H1 (cell line): ENCODE results near the gene SNRPE. TPM values are rescaled to one million over a fixed set of nuclear protein-coding genes. Genes with fewer than 3 reads are reported as not detected.

Experiments used
- CTCF ChIA-PET: fragments of 300-600 bp; sonication (Branson Sonifier 250); formaldehyde crosslinking; loops from one replicate; lab custom pipeline; 2021; ENCODE audit not compliant: partially characterized antibody; lab: Charles Lee
- POLR2A ChIA-PET: fragments of 300-600 bp; sonication (Branson Sonifier 250); formaldehyde crosslinking; loops from one replicate; lab custom pipeline; 2021; ENCODE audit warnings: inconsistent platforms; ENCODE audit not compliant: partially characterized antibody; lab: Charles Lee
- DNase-seq, 2 experiments: peaks; one replicate each; pipeline versions ENCODE4 v3.0.0 to v3.0.0-alpha.2; 2010 to 2022; ENCODE audit warnings: low spot score in 2 of 2, low read depth in 1 of 2, mixed read lengths in 1 of 2
- FAIRE-seq: peaks from 2 replicates; lab custom pipeline; 2011; peaks lifted over from hg19 to GRCh38; lab: Jason Lieb, UNC
- H2AFZ ChIP-seq: 2 replicates; pipeline ENCODE4 v1.8.1; 2012; ENCODE audit warnings: low read length, inconsistent platforms
- H2AK5ac ChIP-seq: 2 replicates; pipeline ENCODE4 v1.6.1; 2013; ENCODE audit warnings: low read depth, low read length
- H2BK120ac ChIP-seq: replicated peaks from 2 replicates; pipeline ENCODE3; 2013; ENCODE audit warnings: low read depth, low read length, inconsistent platforms
- H2BK12ac ChIP-seq: 2 replicates; pipeline ENCODE4 v1.6.1; 2013; ENCODE audit warnings: low read depth, low read length
- H2BK15ac ChIP-seq: 2 replicates; pipeline ENCODE4 v1.6.1; 2013; ENCODE audit warnings: low read length
- H2BK20ac ChIP-seq: 2 replicates; pipeline ENCODE4 v1.6.1; 2013; ENCODE audit warnings: low read length
- H2BK5ac ChIP-seq: 2 replicates; pipeline ENCODE4 v1.6.1; 2013; ENCODE audit warnings: low read depth, low read length
- H3K14ac ChIP-seq: 2 replicates; pipeline ENCODE4 v1.6.1; 2013; ENCODE audit warnings: inconsistent platforms; ENCODE audit not compliant: insufficient read length
- H3K18ac ChIP-seq: 2 replicates; pipeline ENCODE4 v1.6.1; 2013; ENCODE audit warnings: low read length; ENCODE audit errors: extremely low read depth
- H3K23ac ChIP-seq: 2 replicates; pipeline ENCODE4 v1.6.1; 2013; ENCODE audit warnings: inconsistent platforms; ENCODE audit not compliant: insufficient read length
- H3K23me2 ChIP-seq: 2 replicates; pipeline ENCODE4 v1.6.1; 2013; ENCODE audit warnings: low read depth, low read length
- H3K27ac ChIP-seq: 2 replicates; pipeline ENCODE4 v1.6.1; 2011; ENCODE audit warnings: low read depth, low read length, inconsistent platforms
- H3K27me3 ChIP-seq, 4 experiments: replicated peaks in 1 of 4; 1 replicate in 1 of 4; 2 replicates in 3 of 4; pipeline versions ENCODE4 v1.6.1 to v1.8.1; 2011 to 2013; ENCODE audit warnings: low read length in 3 of 4, mild to moderate bottlenecking in 3 of 4, inconsistent platforms in 2 of 4, mixed read lengths in 2 of 4, moderate library complexity in 1 of 4; ENCODE audit not compliant: control insufficient read depth in 3 of 4, insufficient read depth in 3 of 4; ENCODE audit errors: extremely low read depth in 1 of 4
- H3K36me3 ChIP-seq, 4 experiments: 2 replicates each; pipeline versions ENCODE4 v1.6.1 to v1.8.1; 2011 to 2013; ENCODE audit warnings: mild to moderate bottlenecking in 4 of 4, low read length in 3 of 4, moderate library complexity in 2 of 4, control low read depth in 1 of 4, inconsistent platforms in 1 of 4; ENCODE audit not compliant: insufficient read depth in 4 of 4, control insufficient read depth in 2 of 4
- H3K4ac ChIP-seq: replicated peaks from 2 replicates; pipeline ENCODE3; 2013; ENCODE audit warnings: low read length, low read depth, mixed read lengths, inconsistent platforms; ENCODE audit not compliant: insufficient read length
- H3K4me1 ChIP-seq, 4 experiments: replicated peaks in 1 of 4; 1 replicate in 1 of 4; 2 replicates in 3 of 4; pipeline versions ENCODE4 v1.6.1 to v1.8.1; 2011 to 2013; ENCODE audit warnings: low read length in 3 of 4, inconsistent platforms in 2 of 4, mixed read lengths in 1 of 4; ENCODE audit not compliant: insufficient read depth in 4 of 4, control insufficient read depth in 3 of 4
- H3K4me2 ChIP-seq, 2 experiments: 2 replicates each; pipeline versions ENCODE4 v1.6.1 to v1.8.1; 2011 to 2013; ENCODE audit warnings: low read depth in 2 of 2, low read length in 2 of 2, control low read depth in 1 of 2, inconsistent platforms in 1 of 2, mild to moderate bottlenecking in 1 of 2; ENCODE audit not compliant: insufficient read depth in 1 of 2
- H3K4me3 ChIP-seq, 4 experiments: fragments of 200-600, 300-600 bp in 1 of 4; sonication (generic), shearing (Covaris generic), sonication (Bioruptor Twin) in 1 of 4; 2 replicates each; pipeline versions ENCODE4 v1.5.1 to v1.8.1; 2011 to 2016; ENCODE audit warnings: low read length in 4 of 4, low read depth in 3 of 4, control low read depth in 2 of 4, inconsistent platforms in 2 of 4, mild to moderate bottlenecking in 2 of 4, mixed read lengths in 1 of 4, moderate library complexity in 1 of 4; ENCODE audit not compliant: insufficient read depth in 2 of 4; ENCODE audit errors: extremely low read depth in 1 of 4
- H3K56ac ChIP-seq: replicated peaks from 2 replicates; pipeline ENCODE3; 2013; ENCODE audit warnings: low read depth, mild to moderate bottlenecking, mixed read lengths, low read length, inconsistent platforms; ENCODE audit not compliant: insufficient read length
- H3K79me1 ChIP-seq: 2 replicates; pipeline ENCODE4 v1.6.1; 2013; ENCODE audit warnings: low read depth, low read length, control low read depth
- H3K79me2 ChIP-seq, 2 experiments: 2 replicates each; pipeline versions ENCODE4 v1.6.1 to v1.8.1; 2012 to 2013; ENCODE audit warnings: low read length in 2 of 2, mild to moderate bottlenecking in 2 of 2, inconsistent platforms in 1 of 2; ENCODE audit not compliant: insufficient read depth in 2 of 2, control insufficient read depth in 1 of 2
- H3K9ac ChIP-seq, 4 experiments: replicated peaks in 1 of 4; 1 replicate in 1 of 4; 2 replicates in 3 of 4; pipeline versions ENCODE4 v1.6.1 to v1.8.1; 2011 to 2013; ENCODE audit warnings: low read depth in 3 of 4, low read length in 3 of 4, control low read depth in 2 of 4, mild to moderate bottlenecking in 2 of 4, moderate library complexity in 2 of 4, inconsistent platforms in 1 of 4; ENCODE audit errors: extremely low read depth in 1 of 4
- H3K9me3 ChIP-seq, 2 experiments: 2 replicates each; pipeline versions ENCODE4 v1.6.1 to v1.8.1; 2012 to 2013; ENCODE audit warnings: mild to moderate bottlenecking in 2 of 2, moderate library complexity in 2 of 2, control low read depth in 1 of 2, inconsistent platforms in 1 of 2, low read depth in 1 of 2, low read length in 1 of 2, mixed read lengths in 1 of 2; ENCODE audit not compliant: insufficient read depth in 2 of 2
- H4K20me1 ChIP-seq, 2 experiments: replicated peaks in 1 of 2; 2 replicates each; pipeline versions ENCODE3 to v1.8.1; 2011 to 2013; ENCODE audit warnings: inconsistent platforms in 2 of 2, low read length in 2 of 2, mild to moderate bottlenecking in 1 of 2; ENCODE audit not compliant: insufficient read depth in 2 of 2, control insufficient read depth in 1 of 2
- H4K5ac ChIP-seq: 2 replicates; pipeline ENCODE4 v1.6.1; 2013; ENCODE audit warnings: low read length, low read depth, mixed read lengths, inconsistent platforms; ENCODE audit not compliant: insufficient read length
- H4K8ac ChIP-seq: 2 replicates; pipeline ENCODE4 v1.8.0; 2013; ENCODE audit warnings: mild to moderate bottlenecking, moderate library complexity, low read length, inconsistent platforms; ENCODE audit not compliant: insufficient read depth; ENCODE audit errors: extremely low read depth
- H4K91ac ChIP-seq: replicated peaks from 2 replicates; pipeline ENCODE3; 2013; ENCODE audit warnings: low read length, mixed read lengths, inconsistent platforms; ENCODE audit not compliant: insufficient read length
- ASH2L ChIP-seq: fragments of 200-600, 300-600 bp; sonication (generic); IDR thresholded peaks from one replicate; pipeline ENCODE4 v1.7.1; 2017; ENCODE audit warnings: low read length
- CBX5 ChIP-seq: fragments of 300-800, 300-1000 bp; sonication (generic); IDR thresholded peaks from 2 replicates; pipeline ENCODE4 v1.7.1; 2016; ENCODE audit warnings: antibody characterized with exemption, low read length, low read depth
- CBX8 ChIP-seq: fragments of 300-800, 300-1000 bp; sonication (generic); IDR thresholded peaks from 2 replicates; pipeline ENCODE4 v1.7.1; 2016; ENCODE audit warnings: low read depth, low read length, borderline replicate concordance
- CHD2 ChIP-seq: IDR thresholded peaks from 2 replicates; pipeline ENCODE4 v1.6.1; 2012; ENCODE audit warnings: low read length, improper control_type of control experiment
- EP300 ChIP-seq, 2 experiments: IDR thresholded peaks; 1 replicate in 1 of 2; 2 replicates in 1 of 2; pipeline ENCODE4 v1.6.1; 2011 to 2012; ENCODE audit warnings: low read depth in 2 of 2, low read length in 2 of 2, mild to moderate bottlenecking in 2 of 2, borderline replicate concordance in 1 of 2, inconsistent platforms in 1 of 2, moderate library complexity in 1 of 2
- PHF8 ChIP-seq: fragments of 200-600 bp; sonication (generic); conservative IDR thresholded peaks from 2 replicates; pipeline ENCODE4 v1.7.1; 2012; ENCODE audit warnings: low read depth, mild to moderate bottlenecking, inconsistent platforms, low read length, moderate library complexity
- POLR2AphosphoS5 ChIP-seq: IDR thresholded peaks from 2 replicates; pipeline ENCODE4 v1.6.1; 2011; ENCODE audit warnings: low read depth, low read length
- POU5F1 ChIP-seq: IDR thresholded peaks from 2 replicates; pipeline ENCODE4 v1.6.1; 2011; ENCODE audit warnings: low read depth, mild to moderate bottlenecking, low read length, moderate library complexity
- SP2 ChIP-seq: IDR thresholded peaks from 2 replicates; pipeline ENCODE4 v1.6.1; 2012; ENCODE audit warnings: mild to moderate bottlenecking, low read length, inconsistent platforms
- SUZ12 ChIP-seq: fragments of 200-600 bp; sonication (generic); IDR thresholded peaks from 2 replicates; pipeline ENCODE4 v1.6.1; 2012; ENCODE audit warnings: mild to moderate bottlenecking, inconsistent platforms, low read length, moderate library complexity, mixed read lengths
- WGBS, 2 experiments: shearing (Covaris generic) in 1 of 2; methylation state at CpG; one replicate each; pipeline versions ENCODE4 v1.1.6 to v1.1.7; 2013 to 2015; ENCODE audit warnings: low lambda C conversion rate in 2 of 2, mixed read lengths in 2 of 2, inconsistent platforms in 1 of 2, low coverage in 1 of 2, missing lambda C conversion rate in 1 of 2; ENCODE audit not compliant: insufficient replicate concordance in 2 of 2, insufficient coverage in 1 of 2, insufficient read length in 1 of 2; ENCODE audit errors: extremely low coverage in 1 of 2, missing lambda C conversion rate in 1 of 2; 5-methylcytosine and 5-hydroxymethylcytosine counted together
- polyA plus RNA-seq, 7 experiments: library from polyadenylated mRNA; depleted of rRNA in 3 of 7; stranded (reverse) in 5 of 7; unstranded in 2 of 7; fragments of >200 nt in 5 of 7; fragments of 200-250 nt in 2 of 7; gene quantifications; 1 replicate in 5 of 7; 2 replicates in 1 of 7; 4 replicates in 1 of 7; pipeline versions ENCODE4 v1.2.1 to v1.2.3, GENCODE V29; 2011 to 2013; ENCODE audit warnings: missing spikeins in 2 of 7, mixed read lengths in 2 of 7
- total RNA-seq: library from RNA; stranded (reverse); fragmentation: NEBNext Ultra II Directional; extraction: Animal tissue kit (Norgen Biotek cat#: 25700); gene quantifications from 2 replicates; pipeline ENCODE4 v1.2.1, GENCODE V29; 2021
- TF ChIP-seq, protein P1 (sequence below): IDR thresholded peaks from 2 replicates; pipeline ENCODE4 v1.6.1; 2012; ENCODE audit warnings: low read length, inconsistent platforms

The SNRPE gene
- total and polyA plus RNA-seq, 2 of the 8 experiments (the other 6 are each of a cell fraction or from before 2014, with no cell fraction given): 416 to 461 TPM

DNA sequence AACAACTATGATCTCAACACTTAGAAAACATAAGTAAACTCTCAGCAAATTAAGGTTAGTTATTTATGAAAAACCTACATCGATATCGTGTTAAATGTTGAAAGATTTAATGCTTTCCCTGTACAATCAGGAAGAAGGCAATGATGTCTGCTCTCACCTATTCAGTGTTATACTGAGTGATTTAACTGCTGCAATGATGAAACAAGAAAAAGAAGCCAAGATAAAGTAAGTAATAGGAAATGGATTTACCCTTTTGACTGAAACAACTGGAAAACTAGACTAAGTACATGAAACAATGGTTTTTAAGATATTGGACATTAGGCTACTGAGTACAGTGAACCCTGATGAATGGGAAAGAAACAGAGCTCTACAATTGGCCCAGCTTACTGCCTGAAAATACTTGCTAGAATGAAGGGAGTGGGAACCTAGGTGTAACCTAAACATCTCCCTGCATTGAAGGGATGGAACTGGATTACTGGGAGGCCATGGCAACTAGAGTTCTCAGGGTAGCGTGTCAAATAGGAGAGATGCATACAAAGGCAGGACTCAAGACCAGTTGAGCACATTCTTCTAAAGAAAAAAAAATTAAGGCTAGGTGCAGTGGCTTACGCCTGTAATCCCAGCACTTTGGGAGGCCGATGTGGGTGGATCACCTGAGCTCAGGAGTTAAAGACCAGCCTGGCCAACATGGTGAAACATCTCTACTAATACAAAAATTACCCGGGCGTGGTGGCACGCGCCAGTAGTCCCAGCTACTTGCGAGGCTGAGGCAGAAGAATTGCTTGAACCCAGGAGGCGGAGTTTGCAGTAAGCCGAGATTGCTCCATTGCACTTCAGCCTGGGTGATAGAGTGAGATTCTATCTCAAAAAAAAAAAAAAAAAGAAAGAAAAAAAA is 37.3 kb downstream of the SNRPE start:
- Histone ChIP-seq H4K5ac (no peak overlapping the region), H2BK5ac (no peak overlapping the region), H3K4me2 (no peak overlapping the region), H3K27me3 (no peaks in the 10 kb centered on the region), H2BK15ac (no peak overlapping the region), H3K56ac (no peak overlapping the region), H3K4me1 (no peaks in the 10 kb centered on the region), H3K23ac (no peak overlapping the region), H3K9ac (no peak overlapping the region), H3K4me3 (no peak overlapping the region), H2BK120ac (no peak overlapping the region), H2BK20ac (no peak overlapping the region), H4K91ac (no peak overlapping the region), H2BK12ac (no peak overlapping the region), H3K14ac (no peak overlapping the region), H2AFZ (no peak overlapping the region), H4K8ac (no peak overlapping the region), H2AK5ac (no peak overlapping the region), H3K23me2 (no peaks in the 10 kb centered on the region), H3K9me3 (peaks cover 11 to 14% of the 10 kb centered on the region in 2 experiments; a peak in 3 of 4 replicates), H3K79me2 (no peaks in the 10 kb centered on the region), H3K36me3 (no peaks in the 10 kb centered on the region), H3K27ac (no peak overlapping the region), H3K79me1 (no peaks in the 10 kb centered on the region), H3K4ac (no peak overlapping the region), H4K20me1 (no peaks in the 10 kb centered on the region), H3K18ac (no peak overlapping the region)
- ChIA-PET CTCF (interaction anchor here (4.0 kb wide), 1 partner anchor 28 kb away, joined by 14 read pairs; no protein-coding TSS in a partner anchor), POLR2A (no interaction called here)
- 94% methylated on average over 12 of the region's 12 CpGs; no CpG with 5 or more reads in 1 of the 2 experiments for WGBS, 2 experiments
- FAIRE-seq (no peak), DNase-seq (no peak)
- TF ChIP-seq SUZ12 (no peak), PHF8 (no peak), SP2 (no peak), CBX5 (no peak), CHD2 (no peak), CBX8 (no peak), POU5F1 (no peak), EP300 (IDR thresholded peaks at IDR 0.05; ENCODE audit: borderline replicate concordance in 1 of 2, low read depth in 2 of 2, low read length in 2 of 2) (no peak), POLR2AphosphoS5 (no peak), ASH2L (no peak)
- TF ChIP-seq, protein P1, sequence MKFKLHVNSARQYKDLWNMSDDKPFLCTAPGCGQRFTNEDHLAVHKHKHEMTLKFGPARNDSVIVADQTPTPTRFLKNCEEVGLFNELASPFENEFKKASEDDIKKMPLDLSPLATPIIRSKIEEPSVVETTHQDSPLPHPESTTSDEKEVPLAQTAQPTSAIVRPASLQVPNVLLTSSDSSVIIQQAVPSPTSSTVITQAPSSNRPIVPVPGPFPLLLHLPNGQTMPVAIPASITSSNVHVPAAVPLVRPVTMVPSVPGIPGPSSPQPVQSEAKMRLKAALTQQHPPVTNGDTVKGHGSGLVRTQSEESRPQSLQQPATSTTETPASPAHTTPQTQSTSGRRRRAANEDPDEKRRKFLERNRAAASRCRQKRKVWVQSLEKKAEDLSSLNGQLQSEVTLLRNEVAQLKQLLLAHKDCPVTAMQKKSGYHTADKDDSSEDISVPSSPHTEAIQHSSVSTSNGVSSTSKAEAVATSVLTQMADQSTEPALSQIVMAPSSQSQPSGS: no peak
